GM23338 (cell line): ENCODE measurements around the gene C2orf42. TPM values are rescaled to one million over a fixed set of nuclear protein-coding genes. Genes with fewer than 3 reads are reported as not detected.

Experiments used
- ATAC-seq: fragments of 200-7000 bp; cut with Tn5 transposase; 3 replicates; pipeline ENCODE4 v1.9.1; 2020
- DNase-seq: peaks from one replicate; pipeline ENCODE4 v3.0.0-alpha.2; 2015; ENCODE audit warnings: low spot score
- H2AFZ ChIP-seq: fragments of 200-600 bp; sonication (generic); 2 replicates; pipeline ENCODE4 v1.8.0; 2016; ENCODE audit warnings: antibody characterized with exemption, mild to moderate bottlenecking, moderate library complexity
- H3F3A ChIP-seq: fragments of 200-600 bp; sonication (generic); replicated peaks from 2 replicates; pipeline ENCODE4 v1.8.0; 2017; ENCODE audit warnings: antibody characterized with exemption, mixed run types, low read depth
- H3K27ac ChIP-seq: fragments of 200-600 bp; sonication (generic); 2 replicates; pipeline ENCODE4 v1.6.1; 2016; ENCODE audit warnings: low read depth
- H3K27me3 ChIP-seq: fragments of 200-600 bp; sonication (generic); 2 replicates; pipeline ENCODE4 v1.8.0; 2016; ENCODE audit warnings: mild to moderate bottlenecking, mixed run types, moderate library complexity; ENCODE audit not compliant: insufficient read depth
- H3K36me3 ChIP-seq: fragments of 200-600 bp; sonication (generic); 2 replicates; pipeline ENCODE4 v1.8.0; 2016; ENCODE audit warnings: mild to moderate bottlenecking; ENCODE audit not compliant: insufficient read depth
- H3K4me1 ChIP-seq: fragments of 200-600 bp; sonication (generic); 2 replicates; pipeline ENCODE4 v1.8.0; 2016; ENCODE audit warnings: mild to moderate bottlenecking, moderate library complexity; ENCODE audit not compliant: insufficient read depth
- H3K4me2 ChIP-seq: fragments of 200-600 bp; sonication (generic); 2 replicates; pipeline ENCODE4 v1.7.1; 2017; ENCODE audit warnings: mixed run types
- H3K4me3 ChIP-seq: fragments of 200-600 bp; sonication (generic); 2 replicates; pipeline ENCODE4 v1.6.1; 2016; ENCODE audit warnings: mixed run types
- H3K79me2 ChIP-seq: fragments of 200-600 bp; sonication (generic); replicated peaks from 2 replicates; pipeline ENCODE4 v1.8.0; 2017; ENCODE audit warnings: mild to moderate bottlenecking; ENCODE audit not compliant: insufficient read depth
- H3K9me2 ChIP-seq: fragments of 200-600 bp; sonication (generic); 2 replicates; pipeline ENCODE4 v1.8.0; 2017; ENCODE audit not compliant: insufficient read depth
- H4K20me1 ChIP-seq: fragments of 200-600 bp; sonication (generic); replicated peaks from 2 replicates; pipeline ENCODE4 v1.8.0; 2017; ENCODE audit warnings: mild to moderate bottlenecking; ENCODE audit not compliant: insufficient read depth
- H3K27ac Mint-ChIP-seq: 2 replicates; pipeline ENCODE4 v1.8.0; 2020; ENCODE audit warnings: inconsistent platforms, mild to moderate bottlenecking, moderate library complexity, mixed read lengths
- H3K27me3 Mint-ChIP-seq: 3 replicates; pipeline ENCODE4 v1.8.0; 2022; ENCODE audit warnings: low read depth, mild to moderate bottlenecking, moderate library complexity, mixed read lengths, inconsistent platforms; ENCODE audit not compliant: insufficient read depth, poor library complexity
- H3K36me3 Mint-ChIP-seq: 3 replicates; pipeline ENCODE4 v1.8.0; 2021; ENCODE audit warnings: low read depth, mild to moderate bottlenecking, inconsistent platforms, moderate library complexity, mixed read lengths
- H3K4me1 Mint-ChIP-seq: 3 replicates; pipeline ENCODE4 v1.8.0; 2020; ENCODE audit warnings: mild to moderate bottlenecking, inconsistent platforms, mixed read lengths
- H3K4me3 Mint-ChIP-seq: 3 replicates; pipeline ENCODE4 v1.8.0; 2021; ENCODE audit warnings: moderate library complexity, mild to moderate bottlenecking, inconsistent platforms, mixed read lengths
- H3K9me3 Mint-ChIP-seq: 3 replicates; pipeline ENCODE4 v1.8.0; 2020; ENCODE audit warnings: moderate library complexity, mild to moderate bottlenecking, inconsistent platforms, mixed read lengths
- CREB1 ChIP-seq: fragments of 250-450 bp; sonication (Bioruptor Pico); IDR thresholded peaks from 2 replicates; pipeline ENCODE4 v1.5.0; 2020; ENCODE audit warnings: low read depth, mild to moderate bottlenecking, moderate library complexity
- CTCF ChIP-seq, 2 experiments: fragments of 200-600 bp in 1 of 2; sonication (generic) in 1 of 2; conservative IDR thresholded peaks; 2 replicates each; pipeline versions ENCODE4 v1.5.1 to v1.6.1; 2016 to 2017; ENCODE audit warnings: antibody characterized with exemption in 2 of 2, low read depth in 2 of 2, mild to moderate bottlenecking in 2 of 2, moderate library complexity in 1 of 2
- ETS1 ChIP-seq: IDR thresholded peaks from 2 replicates; pipeline ENCODE4 v1.6.1; 2016; ENCODE audit warnings: antibody characterized with exemption
- EZH2 ChIP-seq: fragments of 200-600 bp; sonication (generic); IDR thresholded peaks from one replicate; pipeline ENCODE4 v1.8.0; 2017; ENCODE audit warnings: antibody characterized with exemption, mild to moderate bottlenecking, low read depth; ENCODE audit not compliant: unreplicated experiment
- EZH2phosphoT487 ChIP-seq: fragments of 200-600 bp; sonication (generic); IDR thresholded peaks from one replicate; pipeline ENCODE4 v1.8.1; 2018; ENCODE audit warnings: antibody characterized with exemption; ENCODE audit not compliant: unreplicated experiment
- JUNB ChIP-seq: IDR thresholded peaks from one replicate; pipeline ENCODE4 v1.6.1; 2016; ENCODE audit warnings: antibody characterized with exemption; ENCODE audit not compliant: unreplicated experiment
- NANOG ChIP-seq: IDR thresholded peaks from 2 replicates; pipeline ENCODE4 v1.6.1; 2016; ENCODE audit warnings: antibody characterized with exemption, borderline replicate concordance
- POLR2AphosphoS5 ChIP-seq: IDR thresholded peaks from 2 replicates; pipeline ENCODE4 v1.6.1; 2016; ENCODE audit warnings: antibody characterized with exemption, low read depth
- REST ChIP-seq: IDR thresholded peaks from one replicate; pipeline ENCODE4 v1.6.1; 2018; ENCODE audit warnings: antibody characterized with exemption; ENCODE audit not compliant: unreplicated experiment
- STAT1 ChIP-seq: IDR thresholded peaks from one replicate; pipeline ENCODE4 v1.6.1; 2016; ENCODE audit warnings: antibody characterized with exemption; ENCODE audit not compliant: unreplicated experiment
- ZNF114 ChIP-seq: fragments of 250-450 bp; sonication (Bioruptor Pico); IDR thresholded peaks from 2 replicates; pipeline ENCODE4 v1.5.0; 2020; ENCODE audit warnings: mild to moderate bottlenecking, moderate library complexity
- ZNF331 ChIP-seq: fragments of 250-450 bp; sonication (Bioruptor Pico); IDR thresholded peaks from 2 replicates; pipeline ENCODE4 v1.5.0; 2020; ENCODE audit warnings: low read depth, mild to moderate bottlenecking, moderate library complexity
- ZNF462 ChIP-seq: fragments of 250-450 bp; sonication (Bioruptor Pico); IDR thresholded peaks from 2 replicates; pipeline ENCODE4 v1.5.0; 2020; ENCODE audit warnings: mild to moderate bottlenecking, moderate library complexity
- polyA plus RNA-seq: library from polyadenylated mRNA; unstranded; fragments of >200 nt; fragmentation: Nextera tagmentation; extraction: Ambion mirVana; gene quantifications from 2 replicates; pipeline ENCODE4 v1.2.1, GENCODE V29; 2016
- total RNA-seq: library from RNA; depleted of rRNA; stranded (reverse); fragments of >200 nt; shearing (Covaris generic); gene quantifications from 2 replicates; pipeline ENCODE4 v1.2.3, GENCODE V29; 2014

C2orf42 gene
- total and polyA plus RNA-seq, 2 experiments from 2014 or later = 4.3 to 6.9 TPM

- Histone ChIP-seq H3K27ac (no peak overlapping the region), H3K27me3 (no peaks in the 10 kb centered on the region), H3K9me2 (no peaks in the 10 kb centered on the region), H3F3A (no peaks in the 10 kb centered on the region), H3K4me1 (peaks cover 22% of the 10 kb centered on the region), H2AFZ (peak overlapping the region; percentile 43; the same call in 1 of the 2 replicates), H4K20me1 (no peaks in the 10 kb centered on the region), H3K79me2 (no peaks in the 10 kb centered on the region), H3K36me3 (no peaks in the 10 kb centered on the region), H3K4me2 (no peak overlapping the region), H3K4me3 (no peak overlapping the region)
- H3K27ac Mint-ChIP-seq = 0 out of 2 replicates have a peak overlapping the region, but pooled peaks have one; percentile 30
- DNase-seq (no peak), ATAC-seq (no peak)
- no peak for TF ChIP-seq CTCF (conservative IDR thresholded peaks at IDR 0.05; ENCODE audit: low read depth in 2 of 2)
- TF ChIP-seq NANOG = no peak
- no peak for TF ChIP-seq JUNB
- TF ChIP-seq EZH2 = no peak
- TF ChIP-seq ZNF331 = no peak
- no peak for TF ChIP-seq ZNF114 (CRISPR knock-in tag)
- no peak for TF ChIP-seq STAT1
- no peak for TF ChIP-seq ETS1
- no peak for TF ChIP-seq REST
- no peak for TF ChIP-seq CREB1
- TF ChIP-seq POLR2AphosphoS5 = no peak
- no peak for TF ChIP-seq ZNF462 (CRISPR knock-in tag)
- no peak for TF ChIP-seq EZH2phosphoT487
- H3K4me1 Mint-ChIP-seq = peaks cover 34% of the 10 kb centered on the region
- H3K4me3 Mint-ChIP-seq = no peak overlapping the region
- no peaks in the 10 kb centered on the region for H3K9me3 Mint-ChIP-seq
- H3K27me3 Mint-ChIP-seq = peaks cover 2% of the 10 kb centered on the region
- H3K36me3 Mint-ChIP-seq = no peaks in the 10 kb centered on the region
Measured at GRCh38 chr2:70133491-70134322, 57.1 kb downstream of the C2orf42 start.
